Inflammatory macrophage treated with lipopolysaccharide for 1 hour (primary cell): ENCODE results near the gene IRF1.

ENCODE experiments used
- DNase-seq, 2 donors: peaks; one replicate each; pipeline ENCODE4 v3.0.0-alpha.2; 2020 to 2022

Gene IRF1

GRCh38 chr5:132473019-132473531, 17.5 kb downstream of the IRF1 start:
- no peak for DNase-seq

DNA sequence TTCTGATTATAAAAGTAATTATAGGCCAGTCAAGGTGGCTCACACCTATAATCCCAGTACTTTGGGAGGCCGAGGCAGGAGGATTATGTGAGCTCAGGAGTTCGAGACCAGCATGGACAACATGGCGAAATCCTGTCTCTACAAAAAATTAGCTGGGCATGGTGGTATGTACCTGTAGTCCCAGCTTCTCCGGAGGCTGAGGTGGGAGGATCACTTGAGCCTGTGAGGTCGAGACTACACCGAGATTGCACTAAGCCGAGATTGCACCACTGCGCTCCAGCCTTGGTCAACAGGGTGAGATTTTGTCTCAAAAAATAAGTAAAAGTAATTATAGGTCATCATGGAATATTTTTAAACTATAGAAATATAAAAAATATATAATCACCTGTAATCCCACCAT, 18.1 kb downstream of the IRF1 start:
- DNase-seq: no peak

GRCh38 chr5:132471944-132472343, 18.6 kb downstream of the IRF1 start:
- no peak for DNase-seq

DNA sequence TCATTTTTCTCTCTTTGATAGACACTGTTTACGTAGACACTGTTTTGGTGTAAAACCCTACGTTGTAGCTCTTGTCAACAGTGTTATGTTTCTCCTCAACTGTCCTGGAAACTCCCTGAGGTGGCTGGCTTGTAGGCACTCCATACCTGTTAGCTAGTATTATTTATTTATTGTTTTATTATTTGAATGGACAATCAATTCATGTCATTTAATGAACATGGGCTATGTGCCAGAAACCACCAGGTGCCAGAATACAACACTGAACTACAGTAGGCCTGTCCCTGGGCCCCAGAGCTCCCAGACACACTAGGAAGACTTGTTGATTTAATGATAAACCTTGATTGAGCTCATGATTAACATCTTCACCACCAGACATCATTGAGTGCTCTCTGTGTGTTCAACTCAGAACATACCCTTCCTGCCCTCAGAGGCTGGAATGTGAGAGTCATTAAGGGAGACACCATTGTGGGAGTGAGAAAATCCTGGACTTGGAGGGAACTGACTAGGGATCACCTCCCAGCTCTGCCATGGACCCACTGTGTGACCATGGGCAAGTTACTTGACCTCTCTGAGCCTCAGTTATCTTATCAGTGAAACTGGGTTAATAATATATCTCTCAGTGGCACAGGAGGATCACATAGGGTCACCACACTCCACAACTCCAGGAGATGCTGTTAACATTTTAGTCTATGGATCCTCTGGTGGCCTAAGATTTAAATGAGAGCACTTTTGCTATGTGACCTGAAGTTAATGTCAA, 19.2 kb downstream of the IRF1 start:
- DNase-seq: no peak

GRCh38 chr5:132470596-132470995, 20.0 kb downstream of the IRF1 start:
- no peak for DNase-seq

DNA sequence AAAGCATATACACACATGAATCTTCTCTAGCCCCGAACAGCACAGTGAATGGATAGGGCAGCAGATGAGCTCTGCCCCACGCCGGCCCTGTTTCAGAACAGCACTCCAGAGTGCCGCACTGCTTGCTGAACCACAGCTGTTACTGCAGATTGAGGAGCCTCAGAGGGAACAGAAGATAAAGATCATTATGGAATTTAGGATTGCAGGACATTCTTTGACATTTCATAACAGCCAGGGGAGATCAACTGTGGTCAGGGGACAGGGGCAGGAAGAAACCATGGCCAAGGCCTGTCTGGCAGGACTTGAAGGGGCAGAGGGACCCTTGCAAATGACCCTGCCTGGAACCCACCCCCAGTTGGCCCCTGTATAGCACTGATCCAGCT, 20.6 kb downstream of the IRF1 start:
- DNase-seq: no peak

DNA sequence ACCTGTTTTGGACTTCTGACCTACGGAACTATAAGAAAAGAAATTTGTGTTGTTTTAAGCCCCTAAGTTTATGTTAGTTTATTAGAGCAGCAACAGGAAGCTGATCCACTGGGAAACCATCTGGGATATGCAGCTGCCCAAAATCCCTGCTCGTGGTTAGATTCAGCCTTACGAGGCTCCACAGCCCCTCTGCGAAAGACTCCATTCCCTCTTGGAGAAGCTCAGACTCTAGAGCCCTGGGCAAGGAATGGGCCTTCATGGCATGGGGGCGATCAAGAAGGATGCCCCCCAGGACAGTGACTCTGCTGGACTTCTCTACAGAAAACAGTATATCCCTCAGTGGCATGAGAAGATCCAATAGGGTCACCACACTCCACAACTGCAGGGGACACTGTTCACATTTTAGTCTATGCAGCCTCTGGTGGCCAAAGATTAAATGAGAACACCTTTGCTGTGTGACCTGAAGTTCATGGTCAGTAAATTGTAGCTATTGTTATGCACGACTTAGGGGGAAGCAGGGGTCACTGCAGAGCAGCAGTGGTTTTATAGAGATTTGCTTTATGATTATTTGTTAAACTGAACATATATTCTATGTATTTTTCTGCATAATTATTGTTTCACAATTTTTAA, 21.1 kb downstream of the IRF1 start:
- no peak for DNase-seq

- no peak for DNase-seq
Observed at GRCh38 chr5:132468656-132469379, 21.8 kb downstream of the IRF1 start.

DNA sequence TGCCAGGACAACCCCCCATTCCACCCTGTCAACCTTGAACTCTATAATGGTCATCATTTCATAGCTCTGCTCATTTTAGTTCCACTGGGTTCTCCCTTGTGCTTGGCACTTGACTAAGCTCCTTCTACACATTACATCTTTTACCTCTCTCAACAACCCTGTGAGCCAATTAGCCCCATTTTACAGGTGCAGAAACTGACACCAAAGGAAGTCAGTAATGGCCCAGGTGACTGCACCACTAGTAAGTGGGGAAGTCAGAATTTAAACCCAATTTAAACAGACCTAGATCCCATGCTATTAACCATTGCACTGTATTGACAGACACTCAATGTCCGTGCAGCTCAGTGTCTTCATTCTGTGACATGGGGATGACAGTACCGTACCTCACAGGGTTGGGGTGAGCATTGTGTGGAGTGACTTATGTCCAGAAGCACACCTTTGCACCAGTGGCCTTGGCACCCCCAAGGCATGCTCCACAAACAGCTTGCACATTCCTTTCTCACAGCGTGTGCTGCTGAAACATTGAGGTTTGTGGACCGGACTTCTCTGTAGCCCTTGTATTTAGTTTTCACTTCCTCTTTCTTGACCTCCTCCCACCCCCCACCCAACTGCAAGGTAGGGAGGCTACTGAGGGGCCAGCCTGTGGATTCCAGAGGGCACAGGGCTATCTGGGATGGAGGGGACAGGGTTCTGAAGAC, 23.1 kb downstream of the IRF1 start:
- DNase-seq: no peak

DNA sequence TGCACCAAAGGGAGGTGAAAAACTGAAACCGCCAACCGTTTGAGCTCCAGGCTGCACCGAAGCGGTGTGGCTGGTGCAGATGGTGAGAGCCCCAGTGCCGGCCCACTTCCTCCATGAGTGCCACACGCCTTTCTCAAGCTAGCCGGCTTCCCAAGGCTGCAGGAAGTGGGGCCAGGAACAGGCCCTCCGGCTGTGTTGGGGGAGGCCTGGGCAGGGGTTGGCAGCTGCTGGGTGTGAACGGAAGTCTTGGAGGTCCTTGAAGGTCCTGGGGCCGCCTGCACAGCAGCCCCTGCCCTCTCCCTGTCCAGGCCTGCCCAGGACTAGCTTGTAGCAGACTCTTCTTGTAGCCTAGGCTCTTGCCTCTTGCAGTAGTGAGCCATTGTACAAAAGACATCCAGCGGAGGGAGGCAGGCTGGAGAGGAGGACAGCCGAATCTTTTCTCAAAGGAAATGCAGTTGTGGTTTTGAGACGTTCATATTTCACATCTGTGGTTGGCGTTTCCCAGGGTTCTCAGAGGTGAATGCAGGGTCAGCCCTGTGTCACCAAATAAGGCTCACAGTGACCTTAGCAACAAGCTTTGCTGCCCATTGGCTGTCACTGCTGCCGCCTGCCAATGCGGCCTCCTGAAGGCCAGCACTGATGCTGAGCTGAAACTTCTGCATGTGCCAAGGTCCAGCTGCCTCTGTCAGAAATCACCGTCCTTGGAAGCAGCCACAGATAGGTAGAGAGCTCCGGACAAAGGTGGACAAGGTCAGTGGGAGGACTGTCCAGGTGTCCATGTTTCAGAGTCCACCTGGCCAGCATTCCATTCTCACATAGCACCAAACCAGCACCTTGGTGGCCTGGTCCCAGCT, 23.9 kb downstream of the IRF1 start:
- peak; percentile 73 to 83 for DNase-seq

GRCh38 chr5:132465059-132465707, 25.4 kb downstream of the IRF1 start:
- no peak for DNase-seq

DNA sequence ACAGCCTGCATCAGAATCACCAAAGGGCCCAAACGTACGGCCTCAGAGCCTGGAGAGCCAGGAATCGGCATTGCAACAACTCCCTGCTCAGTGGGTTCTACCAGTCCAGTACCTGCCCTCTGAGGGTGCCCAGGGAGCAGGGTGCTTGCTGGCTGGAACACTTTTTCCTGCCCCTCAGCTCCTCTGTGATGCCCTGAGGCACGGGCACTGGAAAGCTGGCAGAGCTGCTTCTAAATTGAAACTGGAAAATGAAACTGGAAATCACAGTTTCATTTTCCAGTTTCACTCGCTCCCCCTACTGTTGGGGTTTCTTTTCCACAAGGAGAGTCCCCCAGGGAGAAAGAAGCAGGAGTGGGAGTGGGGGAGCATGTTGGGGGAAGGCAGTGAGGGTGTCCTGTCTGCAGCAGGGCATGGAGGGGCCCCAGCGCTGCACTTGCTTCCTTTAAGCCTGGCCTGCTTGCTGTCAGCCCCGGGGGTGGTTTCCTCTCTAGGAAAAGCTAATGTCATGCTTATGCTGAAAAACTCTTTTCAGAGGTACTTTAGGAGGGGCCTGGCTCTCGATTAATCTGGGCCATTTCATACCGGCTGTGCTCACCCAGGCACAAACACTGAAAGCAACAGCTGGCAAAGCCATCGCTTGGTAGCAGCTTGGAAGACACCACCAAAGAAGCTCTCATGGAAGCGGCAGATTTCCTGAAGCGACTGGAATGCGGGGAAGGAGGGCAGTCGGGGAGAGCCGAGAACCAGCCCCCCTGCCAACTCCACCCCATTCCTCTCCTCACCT, 26.2 kb downstream of the IRF1 start:
- peak; percentile 46 to 71 for DNase-seq

GRCh38 chr5:132463811-132464155, 26.8 kb downstream of the IRF1 start:
- DNase-seq: no peak

- DNase-seq: no peak
Observed at GRCh38 chr5:132462856-132463745, 27.5 kb downstream of the IRF1 start.

DNA sequence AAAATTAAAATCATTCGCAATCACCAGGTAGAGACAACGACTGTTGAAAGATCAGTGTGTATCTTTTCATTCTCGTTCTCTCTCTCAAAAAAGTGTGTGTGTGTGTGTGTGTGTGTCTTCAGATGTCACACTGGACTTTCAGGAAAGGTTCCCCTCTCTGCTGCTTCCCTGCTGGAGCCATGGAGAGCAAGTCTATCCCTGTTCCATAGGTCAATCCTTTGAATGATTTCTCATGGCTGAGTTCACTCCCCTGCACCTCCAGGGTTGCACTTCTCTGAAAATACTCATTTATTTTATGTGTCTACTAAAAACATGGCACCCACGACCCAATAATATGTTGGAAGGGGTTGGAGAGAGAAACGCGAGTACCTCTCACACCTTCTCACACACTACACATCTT, 28.2 kb downstream of the IRF1 start:
- no peak for DNase-seq

DNA sequence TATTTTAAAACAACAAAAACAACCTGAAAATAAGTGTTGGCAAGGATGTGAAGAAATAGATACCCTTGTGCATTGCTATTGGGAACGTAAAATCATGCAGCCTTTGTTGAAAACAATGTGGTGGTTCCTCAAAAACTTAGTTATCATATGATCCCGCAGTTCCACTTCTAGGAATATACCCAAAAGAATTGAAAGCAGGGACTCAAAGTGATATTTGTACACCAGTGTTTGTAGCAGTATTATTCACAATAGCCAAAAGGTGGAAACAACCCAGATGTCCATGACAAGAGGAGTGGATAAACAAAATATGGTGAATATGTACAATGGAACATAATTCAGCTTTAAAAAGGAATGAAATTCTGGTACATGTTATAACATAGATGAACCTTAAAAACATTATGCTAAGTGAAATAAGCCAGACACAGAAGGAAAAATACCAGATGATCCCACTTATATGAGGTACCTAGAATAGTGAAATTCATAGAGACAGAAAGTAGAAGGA, 29.0 kb downstream of the IRF1 start:
- DNase-seq: peak in 1 of 2 donors; percentile 47

DNA sequence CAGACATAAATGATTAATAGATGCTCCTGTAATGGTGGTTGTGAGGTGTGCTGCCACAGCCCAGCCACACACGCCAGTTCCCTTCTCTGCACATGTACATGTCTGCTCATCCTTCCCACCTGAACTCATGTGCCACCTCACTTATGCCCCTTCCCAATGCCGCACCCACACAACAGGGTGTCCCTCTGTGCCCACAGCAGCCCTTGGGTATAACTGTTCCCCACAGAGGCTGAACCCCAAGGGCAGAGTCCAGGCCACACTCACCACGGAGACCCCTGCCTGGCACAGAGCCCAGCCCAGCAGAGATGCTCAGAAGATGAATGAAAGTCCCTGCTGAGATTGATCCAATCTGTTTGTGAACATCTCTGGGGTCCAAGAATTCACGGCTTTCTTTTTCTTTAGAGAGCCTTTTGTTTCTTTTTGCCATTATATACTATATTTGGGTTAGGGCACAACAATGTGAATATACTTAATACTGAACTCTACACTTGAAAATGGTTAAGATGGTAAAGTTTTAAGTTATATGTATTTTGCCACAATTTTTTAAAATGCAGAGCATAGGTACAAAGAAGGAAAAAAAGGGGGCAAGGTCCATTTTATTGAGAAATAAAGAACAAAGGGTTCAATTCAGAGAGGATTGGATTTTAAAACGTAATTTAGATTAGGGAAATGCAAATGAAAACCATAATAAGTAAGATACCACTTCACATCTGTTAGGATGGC, 29.6 kb downstream of the IRF1 start:
- DNase-seq: no peak

- DNase-seq: peak; percentile 90 to 93
Observed at GRCh38 chr5:132459983-132460838, 30.4 kb downstream of the IRF1 start.
